Measurements from ENCODE around the gene GRM3.

Gene GRM3

DNA sequence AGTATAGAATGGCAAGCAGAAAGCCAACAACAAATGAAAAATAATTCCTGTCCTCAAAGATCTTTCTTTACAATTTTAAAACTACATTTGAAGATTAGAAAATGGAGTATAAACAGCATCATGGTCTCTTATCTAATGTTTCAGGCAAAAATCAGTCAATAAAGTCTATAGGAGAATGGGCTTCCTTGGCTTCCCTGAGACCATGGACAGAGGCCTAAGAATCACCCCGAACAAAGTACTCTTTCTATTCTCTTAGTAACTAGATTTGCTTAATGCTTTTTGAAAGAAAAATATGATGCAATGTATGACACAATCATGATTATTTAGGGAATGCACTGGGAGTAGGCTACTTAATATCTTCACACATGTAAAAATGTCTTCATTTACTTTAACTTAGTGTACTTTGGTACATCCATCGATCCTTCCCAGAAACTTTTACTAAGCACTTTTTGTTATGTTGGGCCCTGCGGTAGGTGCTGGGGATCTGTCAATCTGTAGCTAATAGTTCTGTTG lies 17.3 kb downstream of the GRM3 start:
- POLR2A ChIA-PET = no interaction called here
- H3K4me1 ChIP-seq (ENCODE audit: control extremely low read depth in 1 of 4, control insufficient read depth in 4 of 4, insufficient read depth in 4 of 4, low read length in 3 of 4) = no peaks in the 10 kb centered on the region
- CTCF ChIA-PET = no interaction called here
- H3K9me3 ChIP-seq (ENCODE audit: control extremely low read depth in 1 of 5, control insufficient read depth in 4 of 5, insufficient read depth in 2 of 5, low read depth in 1 of 5, low read length in 4 of 5) = no peaks in the 10 kb centered on the region
- no peak overlapping the region for H3K4me3 ChIP-seq (ENCODE audit: control insufficient read depth in 1 of 7, extremely low read depth in 1 of 7, insufficient read depth in 4 of 7, low read depth in 2 of 7, low read length in 6 of 7)
- WGBS (ENCODE audit: insufficient coverage) = no CpG with 5 or more reads among the region's 3 CpGs
- DNase-seq = no peak
- H3K27ac ChIP-seq (ENCODE audit: insufficient read depth in 1 of 2, low read depth in 1 of 2, low read length in 2 of 2, poor library complexity in 1 of 2, severe bottlenecking in 2 of 2) = no peak overlapping the region
- H3K36me3 ChIP-seq (ENCODE audit: control insufficient read depth in 4 of 4, insufficient read depth in 4 of 4, low read length in 3 of 4) = no peaks in the 10 kb centered on the region
- no peaks in the 10 kb centered on the region for H3K27me3 ChIP-seq (replicated peaks in 2 of 5; ENCODE audit: control insufficient read depth in 4 of 5, insufficient read depth in 5 of 5, low read length in 4 of 5)

DNA sequence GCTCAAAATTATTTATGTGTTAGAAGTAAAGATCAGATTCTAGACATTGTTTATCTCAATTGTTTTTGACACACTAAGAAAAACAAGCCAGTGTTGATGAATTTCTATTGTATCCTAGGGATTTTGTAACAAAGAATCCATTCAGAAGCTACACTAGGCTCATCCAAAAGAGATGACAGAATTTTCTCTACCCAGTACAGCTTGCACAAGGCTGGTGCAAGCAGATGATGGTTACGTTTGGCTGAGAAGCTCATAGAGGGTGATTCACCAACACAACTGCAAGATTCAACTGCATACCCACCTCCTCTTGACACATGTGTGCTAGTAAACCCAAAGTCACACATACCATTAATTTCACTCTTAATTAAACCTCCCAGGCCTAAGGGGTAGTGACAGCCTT lies 20.8 kb downstream of the GRM3 start:
- Histone ChIP-seq H3K9me3 (ENCODE audit: control extremely low read depth in 1 of 5, control insufficient read depth in 4 of 5, insufficient read depth in 2 of 5, low read depth in 1 of 5, low read length in 4 of 5) (no peaks in the 10 kb centered on the region), H3K27me3 (replicated peaks in 2 of 5; ENCODE audit: control insufficient read depth in 4 of 5, insufficient read depth in 5 of 5, low read length in 4 of 5) (peaks cover 0 to 4% (median 0%) of the 10 kb centered on the region in 5 experiments), H3K27ac (ENCODE audit: insufficient read depth in 1 of 2, low read depth in 1 of 2, low read length in 2 of 2, poor library complexity in 1 of 2, severe bottlenecking in 2 of 2) (no peak overlapping the region), H3K4me1 (ENCODE audit: control extremely low read depth in 1 of 4, control insufficient read depth in 4 of 4, insufficient read depth in 4 of 4, low read length in 3 of 4) (no peaks in the 10 kb centered on the region), H3K4me3 (ENCODE audit: control insufficient read depth in 1 of 7, extremely low read depth in 1 of 7, insufficient read depth in 4 of 7, low read depth in 2 of 7, low read length in 6 of 7) (no peak overlapping the region), H3K36me3 (ENCODE audit: control insufficient read depth in 4 of 4, insufficient read depth in 4 of 4, low read length in 3 of 4) (no peaks in the 10 kb centered on the region)
- no peak for DNase-seq
- ChIA-PET CTCF (interaction anchor here (0.8 to 1.2 kb wide), 2 partner anchors 11 to 150 kb away, joined by 3 read pairs; no protein-coding TSS in a partner anchor), POLR2A (interaction anchor here (0.5 kb wide), 1 partner anchor 96 kb away, joined by 3 read pairs; no protein-coding TSS in a partner anchor)
- WGBS (ENCODE audit: insufficient coverage) = no CpG with 5 or more reads among the region's 1 CpG

DNA sequence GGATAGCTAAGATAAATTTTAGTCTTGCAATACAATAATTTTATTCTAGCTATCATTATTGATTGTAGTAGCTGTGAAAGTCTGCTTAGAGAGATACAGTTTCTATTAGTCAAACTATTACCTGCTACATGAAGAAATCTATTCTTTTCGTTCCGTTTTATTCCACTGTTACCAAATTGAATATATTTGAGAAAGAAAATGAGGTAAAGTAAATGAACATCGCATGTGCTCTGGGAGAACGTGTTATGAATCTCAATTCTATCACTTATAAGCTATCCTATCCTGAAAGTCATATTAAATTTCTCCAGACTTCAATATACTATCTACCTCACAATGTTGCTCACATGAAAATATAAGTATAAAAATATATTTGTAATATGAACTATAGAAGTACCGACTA lies 21.3 kb downstream of the GRM3 start:
- no peaks in the 10 kb centered on the region for H3K36me3 ChIP-seq (ENCODE audit: control insufficient read depth in 4 of 4, insufficient read depth in 4 of 4, low read length in 3 of 4)
- WGBS (ENCODE audit: insufficient coverage) = 100% methylated on average over 1 of the region's 5 CpGs
- ChIA-PET CTCF (no interaction called here), POLR2A (no interaction called here)
- no peaks in the 10 kb centered on the region for H3K9me3 ChIP-seq (ENCODE audit: control extremely low read depth in 1 of 5, control insufficient read depth in 4 of 5, insufficient read depth in 2 of 5, low read depth in 1 of 5, low read length in 4 of 5)
- H3K4me1 ChIP-seq (ENCODE audit: control extremely low read depth in 1 of 4, control insufficient read depth in 4 of 4, insufficient read depth in 4 of 4, low read length in 3 of 4) = no peaks in the 10 kb centered on the region
- peaks cover 0 to 4% (median 0%) of the 10 kb centered on the region in 5 experiments for H3K27me3 ChIP-seq (replicated peaks in 2 of 5; ENCODE audit: control insufficient read depth in 4 of 5, insufficient read depth in 5 of 5, low read length in 4 of 5)
- H3K27ac ChIP-seq (ENCODE audit: insufficient read depth in 1 of 2, low read depth in 1 of 2, low read length in 2 of 2, poor library complexity in 1 of 2, severe bottlenecking in 2 of 2) = no peak overlapping the region
- no peak overlapping the region for H3K4me3 ChIP-seq (ENCODE audit: control insufficient read depth in 1 of 7, extremely low read depth in 1 of 7, insufficient read depth in 4 of 7, low read depth in 2 of 7, low read length in 6 of 7)
- DNase-seq = no peak

DNA sequence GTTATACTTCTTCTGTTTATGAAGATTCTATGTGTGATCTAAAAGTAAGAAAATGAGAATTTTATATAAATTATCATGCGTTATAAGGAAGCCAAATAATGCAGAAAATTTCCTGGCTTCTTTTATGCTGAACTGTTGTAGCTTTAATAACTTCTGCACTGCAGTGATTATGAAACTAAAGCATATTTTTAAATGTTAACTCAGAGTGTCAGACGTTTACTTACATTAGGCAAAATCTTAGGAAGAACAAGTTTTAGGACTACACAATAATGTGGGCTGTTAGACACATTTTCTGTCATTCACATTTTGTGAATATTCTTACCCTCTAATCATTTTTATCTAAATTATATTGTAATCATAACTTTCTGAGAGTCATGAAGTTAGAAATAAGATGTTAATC lies 22.0 kb downstream of the GRM3 start:
- no CpG with 5 or more reads among the region's 2 CpGs for WGBS (ENCODE audit: insufficient coverage)
- H3K27me3 ChIP-seq (replicated peaks in 2 of 5; ENCODE audit: control insufficient read depth in 4 of 5, insufficient read depth in 5 of 5, low read length in 4 of 5) = peaks cover 0 to 4% (median 0%) of the 10 kb centered on the region in 5 experiments
- no peak for DNase-seq
- POLR2A ChIA-PET = no interaction called here
- CTCF ChIA-PET = interaction anchor here (0.7 kb wide), 1 partner anchor 239 kb away, joined by 3 read pairs; no protein-coding TSS in a partner anchor
- no peaks in the 10 kb centered on the region for H3K4me1 ChIP-seq (ENCODE audit: control extremely low read depth in 1 of 4, control insufficient read depth in 4 of 4, insufficient read depth in 4 of 4, low read length in 3 of 4)
- no peaks in the 10 kb centered on the region for H3K9me3 ChIP-seq (ENCODE audit: control extremely low read depth in 1 of 5, control insufficient read depth in 4 of 5, insufficient read depth in 2 of 5, low read depth in 1 of 5, low read length in 4 of 5)
- no peak overlapping the region for H3K4me3 ChIP-seq (ENCODE audit: control insufficient read depth in 1 of 7, extremely low read depth in 1 of 7, insufficient read depth in 4 of 7, low read depth in 2 of 7, low read length in 6 of 7)
- H3K36me3 ChIP-seq (ENCODE audit: control insufficient read depth in 4 of 4, insufficient read depth in 4 of 4, low read length in 3 of 4) = no peaks in the 10 kb centered on the region
- no peak overlapping the region for H3K27ac ChIP-seq (ENCODE audit: insufficient read depth in 1 of 2, low read depth in 1 of 2, low read length in 2 of 2, poor library complexity in 1 of 2, severe bottlenecking in 2 of 2)

DNA sequence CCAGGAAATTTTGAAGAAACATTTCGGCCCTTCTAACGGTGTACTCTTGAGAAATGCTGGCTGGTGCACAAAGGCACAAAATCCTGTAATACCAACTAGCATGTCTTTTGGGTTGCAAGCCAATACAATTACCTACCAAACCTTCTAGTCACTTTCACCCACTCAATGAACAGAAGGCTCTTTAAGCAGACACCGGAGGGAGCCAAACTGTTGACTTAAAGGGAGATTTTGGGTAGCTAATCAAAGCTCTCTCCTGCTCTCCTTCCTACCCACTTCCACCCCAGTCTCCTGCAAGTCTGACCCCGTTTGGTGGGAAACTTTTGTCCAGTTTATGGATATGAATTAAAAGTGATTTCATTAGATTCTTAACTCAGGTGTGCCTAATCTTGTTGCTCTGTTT lies 24.0 kb downstream of the GRM3 start:
- Histone ChIP-seq H3K27ac (ENCODE audit: insufficient read depth in 1 of 2, low read depth in 1 of 2, low read length in 2 of 2, poor library complexity in 1 of 2, severe bottlenecking in 2 of 2) (no peak overlapping the region), H3K4me3 (ENCODE audit: control insufficient read depth in 1 of 7, extremely low read depth in 1 of 7, insufficient read depth in 4 of 7, low read depth in 2 of 7, low read length in 6 of 7) (no peak overlapping the region), H3K9me3 (ENCODE audit: control extremely low read depth in 1 of 5, control insufficient read depth in 4 of 5, insufficient read depth in 2 of 5, low read depth in 1 of 5, low read length in 4 of 5) (no peaks in the 10 kb centered on the region), H3K4me1 (ENCODE audit: control extremely low read depth in 1 of 4, control insufficient read depth in 4 of 4, insufficient read depth in 4 of 4, low read length in 3 of 4) (no peaks in the 10 kb centered on the region), H3K36me3 (ENCODE audit: control insufficient read depth in 4 of 4, insufficient read depth in 4 of 4, low read length in 3 of 4) (no peaks in the 10 kb centered on the region), H3K27me3 (replicated peaks in 2 of 5; ENCODE audit: control insufficient read depth in 4 of 5, insufficient read depth in 5 of 5, low read length in 4 of 5) (peaks cover 0 to 4% (median 0%) of the 10 kb centered on the region in 5 experiments)
- ChIA-PET CTCF (no interaction called here), POLR2A (interaction anchor here (0.6 kb wide), 1 partner anchor 1274 kb away, joined by 3 read pairs; no protein-coding TSS in a partner anchor)
- 100% methylated on average over 1 of the region's 4 CpGs for WGBS (ENCODE audit: insufficient coverage)
- peak in 1 of 3 donors; percentile 17 for DNase-seq

DNA sequence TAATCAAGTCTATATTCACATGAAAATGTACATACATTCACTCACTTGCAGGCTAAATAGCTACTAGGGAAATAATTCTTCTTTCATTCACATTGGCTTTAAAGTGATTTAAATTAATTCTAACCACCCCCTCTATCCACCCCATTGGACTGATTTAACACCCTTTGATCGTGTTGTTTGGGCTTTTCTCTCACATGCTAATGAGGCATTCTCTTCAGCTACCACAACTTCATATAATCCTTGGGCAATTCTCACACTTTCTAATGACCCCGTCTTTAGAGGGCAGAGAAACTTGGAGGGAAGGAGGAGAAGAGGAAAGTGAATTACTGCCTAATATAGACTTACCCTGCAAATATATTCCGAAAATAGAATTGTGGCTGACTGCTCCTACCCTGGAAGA lies 24.6 kb downstream of the GRM3 start:
- WGBS (ENCODE audit: insufficient coverage) = 70% methylated on average over 2 of the region's 3 CpGs
- CTCF ChIA-PET = no interaction called here
- no peak overlapping the region for H3K27ac ChIP-seq (ENCODE audit: insufficient read depth in 1 of 2, low read depth in 1 of 2, low read length in 2 of 2, poor library complexity in 1 of 2, severe bottlenecking in 2 of 2)
- H3K4me3 ChIP-seq (ENCODE audit: control insufficient read depth in 1 of 7, extremely low read depth in 1 of 7, insufficient read depth in 4 of 7, low read depth in 2 of 7, low read length in 6 of 7) = no peak overlapping the region
- H3K27me3 ChIP-seq (replicated peaks in 2 of 5; ENCODE audit: control insufficient read depth in 4 of 5, insufficient read depth in 5 of 5, low read length in 4 of 5) = peaks cover 0 to 4% (median 0%) of the 10 kb centered on the region in 5 experiments
- H3K9me3 ChIP-seq (ENCODE audit: control extremely low read depth in 1 of 5, control insufficient read depth in 4 of 5, insufficient read depth in 2 of 5, low read depth in 1 of 5, low read length in 4 of 5) = no peaks in the 10 kb centered on the region
- POLR2A ChIA-PET = interaction anchor here (0.6 kb wide), 1 partner anchor 1273 kb away, joined by 3 read pairs; no protein-coding TSS in a partner anchor
- no peak for DNase-seq
- H3K36me3 ChIP-seq (ENCODE audit: control insufficient read depth in 4 of 4, insufficient read depth in 4 of 4, low read length in 3 of 4) = no peaks in the 10 kb centered on the region
- no peaks in the 10 kb centered on the region for H3K4me1 ChIP-seq (ENCODE audit: control extremely low read depth in 1 of 4, control insufficient read depth in 4 of 4, insufficient read depth in 4 of 4, low read length in 3 of 4)

- Histone ChIP-seq H3K4me1 (ENCODE audit: control extremely low read depth in 1 of 4, control insufficient read depth in 4 of 4, insufficient read depth in 4 of 4, low read length in 3 of 4) (no peaks in the 10 kb centered on the region), H3K36me3 (ENCODE audit: control insufficient read depth in 4 of 4, insufficient read depth in 4 of 4, low read length in 3 of 4) (no peaks in the 10 kb centered on the region), H3K4me3 (ENCODE audit: control insufficient read depth in 1 of 7, extremely low read depth in 1 of 7, insufficient read depth in 4 of 7, low read depth in 2 of 7, low read length in 6 of 7) (no peak overlapping the region), H3K9me3 (ENCODE audit: control extremely low read depth in 1 of 5, control insufficient read depth in 4 of 5, insufficient read depth in 2 of 5, low read depth in 1 of 5, low read length in 4 of 5) (no peaks in the 10 kb centered on the region), H3K27ac (ENCODE audit: insufficient read depth in 1 of 2, low read depth in 1 of 2, low read length in 2 of 2, poor library complexity in 1 of 2, severe bottlenecking in 2 of 2) (no peak overlapping the region), H3K27me3 (replicated peaks in 2 of 5; ENCODE audit: control insufficient read depth in 4 of 5, insufficient read depth in 5 of 5, low read length in 4 of 5) (no peaks in the 10 kb centered on the region)
- no peak for DNase-seq
- ChIA-PET CTCF (no interaction called here), POLR2A (no interaction called here)
- no CpG with 5 or more reads among the region's 1 CpG for WGBS (ENCODE audit: insufficient coverage)
These were observed 44.1 kb downstream of the GRM3 start for GRCh38 chr7:86687831-86688230.

All from common myeloid progenitor, CD34-positive (primary cell).